IPS-18c (cell line): ENCODE results near the gene LACTBL1.
"Not testable (repeated sequence)": the region's sequence is repeated elsewhere in the genome, so short reads cannot be mapped to it uniquely, and the experiment has no call there.

Experiments
- H3K4me3 ChIP-seq: 2 replicates; pipeline ENCODE4 v1.7.0; 2013; ENCODE audit warnings: low read depth, mild to moderate bottlenecking, low read length, moderate library complexity; ENCODE audit not compliant: insufficient read depth
- H3K9me3 ChIP-seq: one replicate; pipeline ENCODE4 v1.6.1; 2013; ENCODE audit warnings: mild to moderate bottlenecking, low read length, moderate library complexity; ENCODE audit not compliant: control insufficient read depth, insufficient read depth

LACTBL1 gene

GRCh38 chr1:22972760-22973159 lies at the start of gene LACTBL1:
TSS of gene LACTBL1 (minus strand) at chr1:22972866. CDS start at chr1:22972316, 550 bp downstream.
- H3K4me3 ChIP-seq: no peak within 1 kb of the TSS
- no peaks in the 10 kb centered on the region for H3K9me3 ChIP-seq

GRCh38 chr1:23021834-23022233 lies 49.2 kb upstream of the LACTBL1 start:
- peak overlapping the region; percentile 99; the same call in 1 of the 2 replicates for H3K4me3 ChIP-seq

GRCh38 chr1:23020706-23021405 lies 48.2 kb upstream of the LACTBL1 start:
- Histone ChIP-seq H3K9me3 (peaks cover 3% of the 10 kb centered on the region), H3K4me3 (peak overlapping the region; percentile 99)

More at GRCh38 chr1:23021834-23022233, 49.2 kb upstream of the LACTBL1 start:
- H3K9me3 ChIP-seq: peaks cover 3% of the 10 kb centered on the region

GRCh38 chr1:23019863-23020625 lies 47.4 kb upstream of the LACTBL1 start:
- peaks cover 3% of the 10 kb centered on the region for H3K9me3 ChIP-seq

GRCh38 chr1:23019094-23019862 lies 46.6 kb upstream of the LACTBL1 start, which contains the start of gene KDM1A:
TSS of gene KDM1A (plus strand) at chr1:23019468. CDS start at chr1:23019597, 129 bp downstream.
- H3K4me3 ChIP-seq: peak within 1 kb of the TSS; percentile 99

More at GRCh38 chr1:23019863-23020625, 47.4 kb upstream of the LACTBL1 start:
- H3K4me3 ChIP-seq: peak overlapping the region; percentile 99

GRCh38 chr1:23018661-23019093 lies 46.0 kb upstream of the LACTBL1 start:
- peak overlapping the region; percentile 99 for H3K4me3 ChIP-seq

More at GRCh38 chr1:23019094-23019862, 46.6 kb upstream of the LACTBL1 start, which contains the start of gene KDM1A:
- peaks cover 3% of the 10 kb centered on the region for H3K9me3 ChIP-seq

GRCh38 chr1:23013657-23014056 lies 41.0 kb upstream of the LACTBL1 start:
- Histone ChIP-seq H3K9me3 (no peaks in the 10 kb centered on the region), H3K4me3 (no peak overlapping the region)

More at GRCh38 chr1:23018661-23019093, 46.0 kb upstream of the LACTBL1 start:
- H3K9me3 ChIP-seq: peaks cover 3% of the 10 kb centered on the region

- not testable (repeated sequence) for H3K4me3 ChIP-seq, H3K9me3 ChIP-seq
Observed at GRCh38 chr1:23010025-23010424, 37.4 kb upstream of the LACTBL1 start.

- H3K9me3 ChIP-seq: no peaks in the 10 kb centered on the region
- H3K4me3 ChIP-seq: no peak overlapping the region
Observed at GRCh38 chr1:23008901-23009300, 36.2 kb upstream of the LACTBL1 start.

- Histone ChIP-seq H3K4me3 (no peak overlapping the region), H3K9me3 (no peaks in the 10 kb centered on the region)
Observed at GRCh38 chr1:23007106-23007505, 34.4 kb upstream of the LACTBL1 start.

- H3K4me3 ChIP-seq, H3K9me3 ChIP-seq: not testable (repeated sequence)
Observed at GRCh38 chr1:23004769-23005168, 32.1 kb upstream of the LACTBL1 start.

- no peaks in the 10 kb centered on the region for H3K9me3 ChIP-seq
Observed at GRCh38 chr1:23004112-23004511, 31.4 kb upstream of the LACTBL1 start.

GRCh38 chr1:23002218-23002617 lies 29.6 kb upstream of the LACTBL1 start:
- not testable (repeated sequence) for H3K9me3 ChIP-seq, H3K4me3 ChIP-seq

More at GRCh38 chr1:23004112-23004511, 31.4 kb upstream of the LACTBL1 start:
- no peak overlapping the region for H3K4me3 ChIP-seq

GRCh38 chr1:23000133-23000532 lies 27.5 kb upstream of the LACTBL1 start:
- not testable (repeated sequence) for H3K9me3 ChIP-seq, H3K4me3 ChIP-seq

GRCh38 chr1:22997528-22997927 lies 24.9 kb upstream of the LACTBL1 start:
- not testable (repeated sequence) for H3K4me3 ChIP-seq, H3K9me3 ChIP-seq

- H3K9me3 ChIP-seq: peaks cover 7% of the 10 kb centered on the region
- H3K4me3 ChIP-seq: no peak overlapping the region
Observed at GRCh38 chr1:22995774-22996173, 23.1 kb upstream of the LACTBL1 start.

GRCh38 chr1:22993220-22993795 lies 20.6 kb upstream of the LACTBL1 start:
- not testable (repeated sequence) for H3K9me3 ChIP-seq, H3K4me3 ChIP-seq
